ENCODE measurements around the gene MDK.

MDK gene, protein sequence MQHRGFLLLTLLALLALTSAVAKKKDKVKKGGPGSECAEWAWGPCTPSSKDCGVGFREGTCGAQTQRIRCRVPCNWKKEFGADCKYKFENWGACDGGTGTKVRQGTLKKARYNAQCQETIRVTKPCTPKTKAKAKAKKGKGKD

DNA sequence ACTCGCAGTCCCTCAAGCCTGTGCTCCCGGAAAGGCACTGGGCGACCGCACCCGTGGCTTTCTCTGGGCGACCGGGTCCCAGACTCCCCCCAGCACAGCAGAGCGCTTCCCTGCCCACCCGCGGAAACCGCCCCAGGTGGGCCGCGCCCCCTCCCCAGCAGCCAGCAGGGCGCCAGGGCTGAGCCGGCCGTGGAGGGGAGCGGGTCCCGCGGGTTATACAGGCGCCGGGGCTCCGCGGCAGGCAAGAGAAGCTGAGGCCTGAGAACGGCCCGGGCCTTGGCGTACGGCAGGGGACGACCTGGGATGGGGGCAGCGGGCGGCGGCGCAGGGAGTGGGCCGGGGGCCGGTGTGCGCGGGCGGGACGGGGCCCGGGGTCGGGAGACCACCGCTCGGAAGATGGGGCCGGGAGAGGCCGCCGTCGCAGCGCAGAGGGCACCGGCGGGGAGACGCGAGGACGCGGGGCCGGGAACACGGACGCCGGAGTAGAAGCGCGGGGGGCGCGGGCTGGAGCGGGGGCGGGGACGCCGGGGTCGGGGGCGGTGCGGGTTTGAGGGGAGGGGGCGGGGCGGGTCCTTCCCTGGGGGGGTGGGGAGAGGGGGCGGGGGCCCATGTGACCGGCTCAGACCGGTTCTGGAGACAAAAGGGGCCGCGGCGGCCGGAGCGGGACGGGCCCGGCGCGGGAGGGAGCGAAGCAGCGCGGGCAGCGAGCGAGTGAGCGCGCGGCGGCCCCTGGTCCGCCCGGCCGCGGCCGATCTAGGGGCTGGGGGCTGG, at the start of gene MDK:
MDK (plus strand) TSS at position 622 of the 771 bp plus-strand sequence. CDS start 389 bp downstream, outside the sequence.
- no peak for DNase-seq (ENCODE audit: low spot score)

DNA sequence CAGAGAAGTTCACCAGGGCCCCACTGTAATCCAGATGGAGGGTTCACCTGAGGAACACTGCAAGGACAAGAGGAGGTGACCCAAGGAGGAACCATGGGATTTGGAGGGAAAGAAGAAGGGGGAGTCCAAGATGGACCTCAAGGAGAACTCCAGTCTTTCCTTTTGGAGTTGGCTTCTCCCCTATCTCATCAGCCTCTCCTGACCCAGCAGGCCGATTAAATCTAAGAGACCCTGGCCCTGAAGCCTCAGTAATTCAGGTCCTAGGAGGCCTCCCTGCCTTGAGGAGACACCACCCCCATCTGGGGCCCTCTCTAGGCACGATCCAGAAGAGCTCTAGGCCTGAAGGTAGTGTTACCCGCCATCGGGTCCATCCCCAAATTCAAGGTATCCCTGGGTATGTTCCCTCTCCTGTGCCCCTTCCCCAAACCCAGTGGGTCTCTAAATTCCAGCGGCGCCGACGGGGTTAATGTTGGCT, 49.3 kb upstream of the MDK start:
- DNase-seq (ENCODE audit: low spot score) = no peak

DNA sequence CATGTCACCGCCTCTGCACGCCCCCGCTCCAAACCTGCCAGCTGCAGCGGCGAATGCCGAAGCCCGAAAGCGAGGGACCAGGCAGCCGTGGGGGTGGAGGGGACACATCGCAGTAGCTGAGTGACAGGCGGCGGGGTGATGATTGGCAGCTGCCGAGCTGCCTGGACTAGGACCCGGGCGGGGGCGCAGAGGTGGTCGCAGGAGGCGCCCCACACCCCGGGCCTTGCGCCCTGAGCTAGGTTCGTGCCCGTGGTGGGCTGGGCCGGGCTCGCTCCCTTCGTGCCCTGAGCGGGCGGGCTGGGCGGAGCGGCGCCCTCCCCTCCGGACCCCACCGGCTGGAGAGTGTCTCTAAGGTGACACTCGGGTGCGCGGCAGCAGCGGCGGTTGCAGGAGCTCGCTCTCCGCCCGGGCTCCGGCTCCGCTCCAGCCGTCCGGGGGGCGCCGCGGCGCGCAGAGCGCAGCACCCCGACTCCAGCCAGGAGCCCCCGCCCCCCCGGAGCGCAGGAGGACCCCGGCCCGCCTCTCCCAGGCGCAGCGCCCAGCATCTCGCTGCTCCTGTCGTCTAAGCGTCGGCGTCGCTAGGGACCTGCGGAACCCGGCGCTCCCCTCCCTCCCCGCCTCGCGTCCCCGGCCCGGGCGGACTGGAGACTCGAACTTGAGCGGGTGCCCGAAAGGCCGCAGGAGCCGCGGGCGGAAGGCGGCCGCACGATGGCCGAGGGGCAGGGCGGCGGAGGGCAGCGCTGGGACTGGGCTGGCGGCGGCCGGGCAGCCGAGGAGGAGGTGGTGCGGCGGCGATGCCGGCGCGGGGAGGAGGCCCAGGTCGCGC, 48.7 kb upstream of the MDK start:
- DNase-seq (ENCODE audit: low spot score) = no peak

DNA sequence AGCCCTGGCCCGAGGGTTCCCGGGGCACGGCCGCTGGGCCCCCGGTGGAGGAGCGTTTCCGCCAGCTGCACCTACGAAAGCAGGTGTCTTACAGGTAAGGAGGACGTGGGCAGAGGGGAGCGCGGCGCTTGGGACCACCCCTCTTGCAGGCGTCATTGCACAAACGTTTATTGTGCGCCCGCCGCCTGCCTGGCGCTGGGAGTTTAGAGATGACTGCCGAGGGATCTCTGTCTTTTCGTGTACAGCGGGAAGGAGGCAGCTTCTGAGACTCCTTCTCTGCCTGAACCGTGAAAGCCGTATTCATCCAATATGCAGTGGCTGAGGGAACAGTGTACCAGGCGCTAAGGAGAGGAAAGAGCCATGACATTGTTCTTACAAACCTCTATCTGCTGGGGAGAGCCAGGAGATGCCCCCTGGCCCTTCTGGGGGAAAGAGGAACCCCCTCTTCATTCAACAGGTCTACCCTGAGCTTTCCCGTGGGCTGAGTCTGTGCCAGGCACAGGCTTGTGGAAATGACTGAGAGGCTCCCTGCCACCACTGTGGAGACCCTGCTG, 48.0 kb upstream of the MDK start:
- no peak for DNase-seq (ENCODE audit: low spot score)

DNA sequence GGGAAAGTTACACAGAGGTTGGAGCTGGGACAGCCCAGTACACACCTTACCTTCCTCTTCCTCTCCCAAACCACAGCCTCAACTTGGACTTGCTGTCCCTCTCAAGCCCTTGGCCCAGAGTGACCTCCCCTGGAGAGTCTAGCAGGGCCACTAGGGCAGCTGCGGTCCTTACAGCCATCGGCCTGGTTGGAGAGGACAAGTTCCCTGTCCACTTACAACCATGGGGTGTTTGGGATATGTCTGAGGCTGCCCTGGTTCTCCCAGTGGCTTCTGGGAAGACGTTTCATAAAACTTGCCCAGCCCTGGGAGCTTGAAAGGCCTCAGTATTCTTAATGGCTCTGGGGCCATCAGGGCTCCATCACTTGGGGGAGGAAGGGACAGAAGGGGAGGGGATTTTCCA, 47.3 kb upstream of the MDK start:
- no peak for DNase-seq (ENCODE audit: low spot score)

DNA sequence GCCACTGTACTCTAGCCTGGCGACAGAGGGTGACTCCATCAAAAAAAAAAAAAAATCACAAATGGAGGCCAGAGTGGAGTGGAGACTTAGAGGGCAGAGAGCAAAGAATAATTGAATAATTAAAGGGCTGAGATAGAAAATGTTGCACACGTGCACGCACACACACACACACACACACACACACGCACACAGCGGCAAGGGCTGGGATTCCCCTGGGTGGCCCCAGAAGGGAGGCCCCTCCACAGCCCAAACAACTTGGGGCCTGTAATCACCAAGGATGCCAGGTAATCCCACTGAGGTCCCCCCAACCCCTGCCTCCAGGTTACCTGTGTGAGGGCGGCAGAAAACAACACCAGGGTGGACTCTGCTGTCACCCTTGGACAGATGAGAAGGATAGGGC, 46.2 kb upstream of the MDK start:
- no peak for DNase-seq (ENCODE audit: low spot score)

DNA sequence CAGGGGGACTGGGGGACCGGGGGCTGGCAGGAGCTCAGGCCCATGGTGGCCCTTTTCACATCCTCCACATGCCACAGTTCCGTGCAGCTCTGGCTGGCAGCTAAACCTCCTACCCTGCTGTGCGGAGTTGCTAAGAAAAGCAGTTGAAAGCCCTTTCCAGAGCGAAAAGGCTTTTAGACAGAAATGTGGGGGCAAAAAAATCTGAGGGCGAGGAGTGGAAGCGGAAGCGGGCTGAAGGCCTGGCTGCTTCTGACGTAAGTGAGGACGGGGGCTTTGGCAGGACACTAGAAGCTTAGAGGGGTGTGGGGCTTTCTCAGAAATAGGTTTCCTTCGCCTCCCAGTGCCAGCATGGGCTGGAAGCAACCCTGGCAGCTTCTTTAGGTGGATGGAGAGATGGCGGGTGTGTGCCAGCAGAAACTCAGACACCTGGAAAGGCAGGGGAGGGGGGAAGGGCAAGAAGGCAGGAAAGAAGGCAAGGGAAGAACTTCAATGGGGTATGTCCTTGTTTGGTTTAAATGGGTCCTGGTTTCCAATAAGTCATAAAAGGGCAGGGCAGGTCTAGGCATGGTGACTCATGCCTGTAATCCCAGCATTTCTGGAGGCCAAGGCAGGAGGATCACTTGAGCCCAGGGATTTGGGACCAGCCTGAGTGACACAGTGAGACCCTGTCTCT, 45.4 kb upstream of the MDK start:
- DNase-seq (ENCODE audit: low spot score) = no peak

DNA sequence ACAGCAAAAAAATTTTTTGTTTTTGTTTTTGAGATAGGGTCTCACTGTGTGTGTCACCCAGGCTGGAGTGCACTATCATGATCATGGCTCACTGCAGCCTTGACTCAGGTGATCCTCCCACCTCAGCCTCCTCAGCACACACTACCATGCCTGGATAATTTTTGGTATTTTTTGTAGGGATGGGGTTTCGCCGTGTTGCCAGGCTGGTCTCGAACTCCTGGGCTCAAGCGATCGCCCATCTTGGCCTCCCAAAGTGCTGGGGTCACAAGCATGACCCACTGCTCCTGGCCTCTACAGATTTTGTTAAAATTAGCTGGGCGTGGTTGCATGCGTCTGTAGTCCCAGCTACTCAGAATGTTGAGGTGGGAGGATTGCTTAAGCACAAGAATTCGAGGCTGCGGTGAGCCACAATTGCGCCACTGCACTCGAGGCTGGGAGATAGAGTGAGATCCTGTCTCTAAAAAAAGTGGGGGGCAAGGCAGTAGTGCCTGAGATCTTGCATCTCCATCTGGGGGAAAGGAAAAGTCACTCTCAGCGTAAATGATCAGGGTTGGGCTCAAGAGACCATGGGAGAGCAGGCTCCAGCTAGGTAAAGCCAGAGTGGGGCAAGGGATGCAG, 44.8 kb upstream of the MDK start:
- DNase-seq (ENCODE audit: low spot score) = no peak

DNA sequence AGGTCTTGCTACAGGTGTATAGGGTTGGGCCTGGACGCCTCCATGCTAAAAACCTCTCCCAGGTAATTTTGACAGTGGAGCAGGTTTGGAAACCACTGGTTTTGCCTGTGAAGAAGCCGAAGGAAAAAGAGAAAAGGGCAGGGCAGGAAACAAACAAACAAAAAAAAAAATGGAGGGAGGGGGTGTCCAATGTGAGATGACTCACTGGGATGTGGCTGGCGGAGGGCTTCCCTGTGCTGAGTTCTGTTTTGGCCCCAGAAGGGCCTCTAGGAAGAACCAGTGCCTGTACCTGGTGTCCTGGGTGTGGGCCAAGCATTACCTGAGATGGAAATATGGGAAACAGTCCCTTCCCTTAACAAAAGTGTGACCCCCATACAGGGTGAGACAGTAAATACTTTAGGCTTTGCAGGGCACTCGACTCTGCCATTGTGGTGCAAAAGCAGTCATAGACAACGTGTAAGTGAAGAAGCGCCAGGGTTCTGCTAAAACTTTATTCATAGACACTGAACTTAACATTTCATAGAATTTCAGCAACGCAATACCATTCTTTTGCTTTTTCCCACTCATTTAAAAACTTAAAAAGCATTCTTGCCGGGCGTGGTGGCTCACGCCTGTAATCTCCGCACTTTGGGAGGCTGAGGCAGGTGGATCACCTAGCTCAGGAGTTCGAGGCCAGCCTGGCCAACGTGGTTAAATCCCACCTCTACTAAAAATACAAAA, 43.7 kb upstream of the MDK start:
- DNase-seq (ENCODE audit: low spot score) = no peak

DNA sequence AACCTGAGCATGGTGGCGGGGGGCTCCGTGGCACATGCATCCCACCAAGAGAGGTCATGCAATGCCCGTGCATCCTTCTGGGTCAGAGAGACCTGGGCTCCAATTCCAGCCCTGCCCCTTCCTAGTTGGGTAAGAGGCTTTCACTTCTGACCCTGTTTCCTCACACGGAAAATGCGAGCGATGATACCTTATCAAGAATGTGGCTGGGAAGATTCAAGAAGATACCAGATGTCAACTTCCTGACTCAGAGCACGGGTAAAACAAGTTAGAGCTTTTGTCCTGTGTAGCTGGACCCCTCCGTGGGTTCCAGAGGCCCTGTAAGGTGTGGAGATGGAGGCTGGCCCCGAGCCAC, 42.9 kb upstream of the MDK start:
- DNase-seq (ENCODE audit: low spot score) = no peak

DNA sequence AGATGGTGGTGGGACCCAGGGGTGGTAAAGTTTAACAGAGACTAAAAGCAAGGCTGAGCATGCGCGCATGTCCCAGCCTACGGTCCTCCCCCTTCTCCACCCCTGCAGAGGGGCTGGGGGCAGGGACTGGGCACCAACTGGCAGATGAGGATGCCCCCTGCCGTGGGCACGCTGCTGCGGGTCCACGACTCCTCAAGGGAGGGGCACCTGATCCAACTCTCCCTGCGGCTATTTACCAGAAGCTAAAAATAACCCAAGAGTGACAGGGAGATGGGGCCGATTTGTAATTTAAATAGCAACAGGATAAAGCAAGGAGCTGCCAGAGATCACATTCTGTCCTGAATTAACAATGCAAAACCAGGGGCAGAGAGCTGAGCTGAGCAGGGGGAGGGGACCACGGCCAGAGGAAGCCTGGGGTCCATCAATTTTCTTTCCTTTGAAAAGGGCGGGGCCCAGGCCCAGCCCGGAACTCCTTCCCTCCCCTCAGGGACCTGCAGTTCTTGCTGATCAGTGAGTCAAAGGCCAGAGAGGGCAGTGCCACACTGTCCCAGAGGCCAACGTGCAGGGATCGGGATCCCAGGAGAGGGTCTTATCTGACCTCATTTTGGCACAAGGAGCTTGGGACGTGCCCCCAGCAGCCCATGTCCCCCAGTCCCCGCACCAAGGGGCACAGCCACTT, 42.3 kb upstream of the MDK start:
- no peak for DNase-seq (ENCODE audit: low spot score)

DNA sequence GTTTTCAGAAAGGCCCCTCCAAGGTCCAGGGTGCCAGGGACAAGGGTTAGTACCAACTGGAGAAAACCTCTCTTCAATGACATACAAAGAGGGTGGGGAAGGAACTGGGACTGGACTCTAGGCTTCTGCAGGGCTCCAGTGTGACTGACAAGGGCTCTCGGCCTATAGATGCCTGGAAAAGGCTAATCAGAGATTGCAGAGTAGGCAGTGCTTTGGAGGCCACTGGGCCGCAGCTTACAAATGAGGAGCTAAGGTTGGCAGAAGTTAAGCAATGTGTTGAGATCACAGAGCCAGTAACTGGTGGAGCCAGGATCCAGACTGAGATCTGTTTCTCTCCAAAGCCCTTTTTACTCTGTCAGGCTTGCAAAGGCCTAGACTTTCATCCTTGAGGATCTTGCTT, 41.7 kb upstream of the MDK start:
- no peak for DNase-seq (ENCODE audit: low spot score)

DNA sequence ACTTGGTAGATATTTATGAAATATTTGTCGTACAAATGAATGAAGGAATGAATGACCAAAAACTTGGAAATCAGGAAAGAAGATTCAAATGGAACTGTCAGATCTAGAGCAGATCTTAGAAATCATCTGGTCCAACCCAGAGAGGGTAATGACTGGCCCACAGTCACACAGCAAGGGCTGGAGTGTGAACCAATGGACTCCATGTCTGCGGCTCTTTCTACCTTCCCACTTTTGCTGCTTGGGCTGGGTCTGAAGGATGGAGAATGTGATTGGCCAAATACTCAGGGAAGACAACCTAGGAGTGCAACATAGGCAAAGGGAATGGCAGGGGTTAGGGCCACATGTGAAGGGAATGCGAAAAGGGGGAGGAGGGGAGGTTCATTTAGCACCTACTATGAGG, 40.0 kb upstream of the MDK start:
- no peak for DNase-seq (ENCODE audit: low spot score)

DNA sequence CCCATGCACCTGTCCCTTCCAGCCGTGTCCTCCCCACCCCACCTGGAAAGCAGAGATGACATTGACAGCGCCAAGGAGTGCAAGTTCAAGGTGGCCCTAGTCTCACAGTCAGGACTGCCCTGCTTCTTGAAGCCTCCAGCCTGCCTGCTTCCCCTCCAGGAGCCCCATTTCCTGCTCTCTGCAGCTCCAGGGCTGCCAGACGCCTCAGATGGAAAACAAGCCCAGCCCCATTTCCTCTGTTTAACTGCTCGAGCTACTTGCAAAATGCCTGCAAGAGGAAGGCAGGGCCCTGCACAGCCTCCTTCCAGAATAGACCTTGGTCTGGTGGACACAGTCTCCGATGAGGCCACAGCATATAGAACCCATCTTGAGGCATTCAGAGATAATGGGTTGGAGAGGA, 39.2 kb upstream of the MDK start:
- DNase-seq (ENCODE audit: low spot score) = no peak

DNA sequence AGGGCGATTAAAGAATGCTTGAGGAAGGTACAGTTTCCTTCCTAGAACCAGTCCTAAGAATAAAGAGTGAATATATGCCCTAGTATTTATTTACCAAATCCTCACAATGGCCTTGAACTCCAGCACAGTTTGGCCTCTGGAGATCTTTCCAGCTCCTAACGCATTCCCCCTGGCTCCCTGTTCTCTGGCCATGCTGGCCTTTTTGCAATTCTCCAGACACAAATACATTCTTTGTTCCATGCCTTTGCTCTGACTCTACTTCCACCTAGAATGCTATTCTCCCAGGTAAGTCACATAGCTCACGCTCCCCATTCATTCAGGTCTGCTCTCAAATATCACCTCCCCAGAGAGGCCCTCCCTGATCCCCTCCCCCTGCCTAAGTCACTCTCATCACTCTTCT, 37.9 kb upstream of the MDK start:
- no peak for DNase-seq (ENCODE audit: low spot score)

DNA sequence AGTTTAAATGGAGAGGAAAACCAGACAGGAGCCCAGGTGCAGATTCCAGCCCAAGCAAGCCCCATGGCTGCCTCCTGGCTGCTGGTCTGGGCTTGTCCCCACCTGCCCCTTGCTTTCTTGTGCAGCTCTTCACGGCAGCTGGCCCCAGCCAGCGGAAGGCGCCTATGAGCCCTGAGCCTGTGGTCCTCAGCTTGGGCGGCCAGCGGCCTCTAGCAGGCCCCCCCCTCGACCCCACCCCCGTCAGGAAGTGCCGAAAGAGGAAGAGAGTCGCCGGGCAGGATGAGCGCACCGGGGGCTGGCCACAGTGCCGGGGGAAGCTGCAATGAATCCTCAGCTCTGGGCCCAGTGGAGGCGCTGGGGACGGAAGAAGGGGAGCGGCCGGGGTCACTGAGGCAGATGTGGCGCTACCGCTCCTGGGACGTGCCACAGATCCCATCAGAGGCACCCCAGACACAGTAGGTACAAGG, 36.3 kb upstream of the MDK start:
- no peak for DNase-seq (ENCODE audit: low spot score)

DNA sequence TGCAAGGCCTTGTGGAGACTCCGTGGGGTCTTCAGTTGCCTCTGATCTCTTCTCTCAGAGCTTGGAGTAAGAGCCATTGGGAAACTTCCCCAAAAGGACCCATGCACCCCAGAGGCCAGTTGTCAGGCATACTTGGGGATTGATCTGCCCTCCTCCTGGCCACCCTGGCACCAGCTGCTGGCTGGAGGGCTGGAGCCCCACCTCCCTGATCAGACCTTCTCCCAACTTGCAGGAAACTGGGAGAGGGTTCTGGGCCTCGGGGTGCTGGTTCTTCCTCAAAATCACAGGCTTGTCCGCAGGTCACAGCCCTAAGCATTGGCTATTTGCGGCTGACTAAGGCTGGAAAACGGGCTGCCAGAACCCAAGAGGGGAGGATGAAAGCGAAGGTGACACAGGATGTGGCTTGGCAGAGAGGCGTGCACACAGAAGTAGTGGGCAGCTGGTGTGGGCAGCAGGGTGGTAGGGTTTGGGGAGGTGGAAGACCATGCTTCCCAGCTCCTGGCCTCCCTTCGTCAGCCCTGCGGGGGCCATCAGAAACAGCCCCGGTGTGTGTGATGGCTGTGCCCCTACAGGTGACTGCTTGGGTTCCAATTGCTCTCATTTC, 35.5 kb upstream of the MDK start:
- no peak for DNase-seq (ENCODE audit: low spot score)

DNA sequence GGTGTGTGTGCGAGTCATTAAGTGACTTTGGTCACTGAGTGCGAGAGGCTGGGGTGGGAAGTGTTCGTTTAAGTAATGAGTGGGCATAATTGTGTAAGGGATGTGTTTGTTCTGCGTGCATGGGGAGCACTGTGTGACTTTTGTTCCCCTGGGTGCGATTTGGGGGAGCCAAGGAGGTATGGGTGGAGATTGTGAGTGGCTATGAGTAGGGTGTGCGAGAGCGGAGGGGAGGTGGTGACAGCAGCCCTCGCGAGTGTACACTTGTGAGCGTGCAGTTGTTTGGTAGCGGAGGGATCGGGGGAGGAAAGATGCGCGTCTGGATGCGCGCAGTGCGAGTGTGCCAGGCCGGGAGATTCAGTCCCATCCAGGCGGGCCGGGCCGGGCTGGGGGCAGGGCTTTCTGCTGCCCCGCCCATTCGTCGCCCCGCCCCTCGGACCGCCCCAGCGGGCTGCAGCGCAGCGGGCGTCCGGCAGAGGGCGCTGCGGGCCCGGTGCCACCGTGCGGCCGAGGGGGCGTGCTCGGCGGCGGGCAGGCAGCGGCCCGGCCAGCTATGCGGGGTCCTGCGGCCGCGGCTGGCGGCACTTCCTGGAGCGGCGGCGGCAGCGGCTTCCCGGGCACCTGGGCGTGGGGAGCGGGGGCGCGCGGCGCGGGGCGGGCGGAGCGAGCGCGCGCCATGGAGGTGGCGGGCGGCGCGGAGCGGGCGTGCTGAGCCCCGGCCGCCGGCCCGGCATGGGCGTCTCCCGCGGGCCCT, 34.4 kb upstream of the MDK start, which contains the start of gene DGKZ:
DGKZ (plus strand) TSS at position 578 of the 751 bp plus-strand sequence. CDS start 197 bp downstream, outside the sequence.
- peak; percentile 89 for DNase-seq (ENCODE audit: low spot score)
